NB4 (cell line): ENCODE results near the gene LCTL.

Experiments
- MYC ChIP-seq: IDR thresholded peaks from 2 replicates; pipeline ENCODE4 v1.6.1; 2011; ENCODE audit warnings: low read depth, low read length
- POLR2A ChIP-seq: IDR thresholded peaks from 2 replicates; pipeline ENCODE4 v1.6.1; 2011; ENCODE audit warnings: mild to moderate bottlenecking; ENCODE audit not compliant: insufficient read length; ENCODE audit errors: extremely low read depth
- TF ChIP-seq, protein P1 (sequence below): IDR thresholded peaks from one replicate; pipeline ENCODE4 v1.5.1; 2012; ENCODE audit warnings: low read depth, low read length

DNA sequence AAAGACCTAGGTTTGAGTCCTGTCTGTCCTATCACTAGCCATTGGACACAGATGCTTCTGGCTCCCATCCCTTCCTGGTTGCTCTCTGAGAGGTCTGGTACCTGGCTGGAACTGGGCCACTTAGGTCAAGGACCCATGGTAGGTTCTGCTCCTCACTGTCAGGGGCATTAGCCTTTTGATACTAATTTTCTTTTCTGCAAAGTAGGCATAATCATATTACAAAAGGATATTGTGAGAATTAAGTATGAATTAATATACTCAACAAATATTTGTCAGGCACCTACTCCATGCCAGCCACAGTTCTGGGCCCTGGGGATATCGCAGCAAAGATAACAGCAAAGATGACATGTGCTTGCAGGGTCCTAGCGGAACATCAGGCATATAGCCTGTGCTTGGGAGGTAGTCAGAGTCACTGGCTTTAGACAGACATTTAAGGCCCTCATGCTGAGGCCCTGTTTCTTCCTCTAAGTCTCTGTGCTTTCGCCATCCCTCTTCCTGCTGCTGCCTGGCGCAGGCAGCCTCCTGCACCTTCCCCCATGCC, 25.6 kb upstream of the LCTL start:
- TF ChIP-seq, protein P1, sequence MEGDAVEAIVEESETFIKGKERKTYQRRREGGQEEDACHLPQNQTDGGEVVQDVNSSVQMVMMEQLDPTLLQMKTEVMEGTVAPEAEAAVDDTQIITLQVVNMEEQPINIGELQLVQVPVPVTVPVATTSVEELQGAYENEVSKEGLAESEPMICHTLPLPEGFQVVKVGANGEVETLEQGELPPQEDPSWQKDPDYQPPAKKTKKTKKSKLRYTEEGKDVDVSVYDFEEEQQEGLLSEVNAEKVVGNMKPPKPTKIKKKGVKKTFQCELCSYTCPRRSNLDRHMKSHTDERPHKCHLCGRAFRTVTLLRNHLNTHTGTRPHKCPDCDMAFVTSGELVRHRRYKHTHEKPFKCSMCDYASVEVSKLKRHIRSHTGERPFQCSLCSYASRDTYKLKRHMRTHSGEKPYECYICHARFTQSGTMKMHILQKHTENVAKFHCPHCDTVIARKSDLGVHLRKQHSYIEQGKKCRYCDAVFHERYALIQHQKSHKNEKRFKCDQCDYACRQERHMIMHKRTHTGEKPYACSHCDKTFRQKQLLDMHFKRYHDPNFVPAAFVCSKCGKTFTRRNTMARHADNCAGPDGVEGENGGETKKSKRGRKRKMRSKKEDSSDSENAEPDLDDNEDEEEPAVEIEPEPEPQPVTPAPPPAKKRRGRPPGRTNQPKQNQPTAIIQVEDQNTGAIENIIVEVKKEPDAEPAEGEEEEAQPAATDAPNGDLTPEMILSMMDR = no peak
- no peak for TF ChIP-seq POLR2A
- no peak for TF ChIP-seq MYC
